GM20000 (cell line): ENCODE measurements around the gene ASF1B.

Source experiments
- DNase-seq: peaks from one replicate; pipeline ENCODE4 v3.0.0; 2012; ENCODE audit warnings: low spot score
- CTCF ChIP-seq: IDR thresholded peaks from 2 replicates; pipeline ENCODE4 v1.5.1; 2012; ENCODE audit warnings: mild to moderate bottlenecking, control low read depth; ENCODE audit errors: extremely low read depth, missing control alignments

ASF1B gene

GRCh38 chr19:14093117-14093823 is 43.1 kb downstream of the ASF1B start:
- TF ChIP-seq CTCF, result no peak
- DNase-seq, result no peak

GRCh38 chr19:14091813-14092462 is 44.5 kb downstream of the ASF1B start:
- peak; percentile 80 for DNase-seq
- TF ChIP-seq CTCF, result no peak

- peak; percentile 97 for DNase-seq
- no peak for TF ChIP-seq CTCF
Observed at GRCh38 chr19:14091081-14091812, 45.1 kb downstream of the ASF1B start.

- DNase-seq, result peak; percentile 96
Observed at GRCh38 chr19:14090509-14091080, 45.8 kb downstream of the ASF1B start, which contains the start of gene SAMD1. Gene SAMD1, minus strand, starts transcription at chr19:14090751.

GRCh38 chr19:14089662-14090508 is 46.5 kb downstream of the ASF1B start:
- TF ChIP-seq CTCF, result peak; percentile 10
- peak; percentile 72 for DNase-seq

More at GRCh38 chr19:14090509-14091080, 45.8 kb downstream of the ASF1B start, which contains the start of gene SAMD1:
- TF ChIP-seq CTCF, result no peak

- peak; percentile 41 for DNase-seq
- no peak for TF ChIP-seq CTCF
Observed at GRCh38 chr19:14089412-14089661, 47.1 kb downstream of the ASF1B start.
